HG02763 (cell line): Measurements from ENCODE around the gene RBX1.

ENCODE experiments used
- ATAC-seq: cut with Tn5 transposase; IDR thresholded peaks from one replicate; pipeline ENCODE4 v1.9.1; 2021; ENCODE audit warnings: mild to moderate bottlenecking, moderate library complexity; ENCODE audit not compliant: unreplicated experiment

RBX1 gene

GRCh38 chr22:41021613-41022454 lies 70.7 kb downstream of the RBX1 start:
- ATAC-seq: peak; percentile 60

GRCh38 chr22:41022470-41023298 lies 71.5 kb downstream of the RBX1 start:
- peak; percentile 44 for ATAC-seq
